Activated CD4-positive, alpha-beta T cell treated with anti-CD3 and anti-CD28 coated beads, Interleukin-2, amount 10 ng/mL, durations not matched to agents 7 days and 5 days (primary cell): ENCODE data around the gene ESRRB. TPM values are rescaled to one million over a fixed set of nuclear protein-coding genes. Genes with fewer than 3 reads are reported as not detected.

Experiments
- CTCF ChIA-PET: fragments of 350-600 bp; sonication (Branson Sonifier 250); formaldehyde crosslinking; loops from one replicate; lab custom pipeline; 2021; ENCODE audit warnings: antibody characterized with exemption; lab: Charles Lee
- POLR2A ChIA-PET: fragments of 350-600 bp; sonication (Branson Sonifier 250); formaldehyde crosslinking; loops from one replicate; lab custom pipeline; 2021; ENCODE audit warnings: antibody characterized with exemption; lab: Charles Lee
- DNase-seq: peaks from one replicate; pipeline ENCODE4 v3.0.0-alpha.2; 2020
- H3K27ac Mint-ChIP-seq: one replicate; pipeline ENCODE4 v1.8.0; 2021; ENCODE audit warnings: mild to moderate bottlenecking, moderate library complexity, mixed read lengths
- H3K27me3 Mint-ChIP-seq: one replicate; pipeline ENCODE4 v1.8.0; 2021; ENCODE audit warnings: mixed read lengths
- H3K36me3 Mint-ChIP-seq: one replicate; pipeline ENCODE4 v1.8.0; 2021; ENCODE audit warnings: low read depth, mixed read lengths
- H3K4me1 Mint-ChIP-seq: one replicate; pipeline ENCODE4 v1.8.0; 2021; ENCODE audit warnings: mixed read lengths
- H3K4me3 Mint-ChIP-seq: one replicate; pipeline ENCODE4 v1.8.0; 2021; ENCODE audit warnings: mild to moderate bottlenecking, moderate library complexity, mixed read lengths
- H3K9me3 Mint-ChIP-seq: one replicate; pipeline ENCODE4 v1.8.0; 2021; ENCODE audit warnings: mixed read lengths
- total RNA-seq, 2 experiments: library from RNA; stranded (reverse); gene quantifications; one replicate each; pipeline ENCODE4 v1.2.3, GENCODE V29; 2021

Gene ESRRB
- total RNA-seq, 2 experiments from 2014 or later: 0.22 TPM; not detected in 1

DNA sequence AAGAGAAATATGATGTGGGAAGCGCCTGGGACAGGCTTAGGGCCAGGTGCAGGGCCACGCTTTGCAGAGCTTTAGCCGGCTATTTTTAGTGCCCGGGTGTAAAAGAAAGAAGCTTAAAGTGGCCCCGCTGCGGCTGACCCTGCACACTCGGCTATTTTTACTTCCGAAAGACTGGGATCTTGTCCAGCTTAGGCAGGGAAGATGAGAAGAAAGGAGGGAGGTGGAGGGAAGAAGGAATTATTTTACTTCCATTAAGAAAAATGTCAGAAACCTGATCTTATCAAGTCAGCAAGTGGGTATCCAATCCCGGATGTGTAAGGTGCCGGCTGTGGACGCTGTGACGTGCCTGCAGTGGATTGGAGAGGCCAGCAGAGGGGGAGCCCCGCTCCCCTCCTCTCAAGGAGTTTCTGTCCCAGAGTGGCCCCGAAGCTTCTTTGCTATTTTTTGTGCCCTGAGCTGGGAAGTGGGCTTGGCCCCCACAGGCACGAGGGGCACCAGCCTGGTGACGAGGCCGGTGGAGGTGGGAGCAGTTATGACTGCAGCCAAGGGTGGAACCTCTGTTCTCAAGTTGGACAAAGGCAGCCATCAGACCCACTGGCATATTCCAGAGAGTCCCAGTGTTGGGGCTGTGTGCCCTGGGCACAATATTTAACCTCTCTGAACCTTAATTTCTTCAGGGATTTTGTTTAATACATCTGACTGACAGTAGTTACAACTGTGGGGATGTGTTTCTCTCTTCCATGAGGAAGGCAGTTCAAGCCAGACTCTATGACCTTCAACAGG is 97.7 kb downstream of the ESRRB start:
- Mint-ChIP-seq H3K9me3 (no peaks in the 10 kb centered on the region), H3K4me1 (no peaks in the 10 kb centered on the region), H3K27ac (no peak overlapping the region), H3K27me3 (peaks cover 22% of the 10 kb centered on the region), H3K36me3 (no peaks in the 10 kb centered on the region), H3K4me3 (no peak overlapping the region)
- DNase-seq: no peak
- POLR2A ChIA-PET: no interaction called here
- CTCF ChIA-PET: no interaction called here

DNA sequence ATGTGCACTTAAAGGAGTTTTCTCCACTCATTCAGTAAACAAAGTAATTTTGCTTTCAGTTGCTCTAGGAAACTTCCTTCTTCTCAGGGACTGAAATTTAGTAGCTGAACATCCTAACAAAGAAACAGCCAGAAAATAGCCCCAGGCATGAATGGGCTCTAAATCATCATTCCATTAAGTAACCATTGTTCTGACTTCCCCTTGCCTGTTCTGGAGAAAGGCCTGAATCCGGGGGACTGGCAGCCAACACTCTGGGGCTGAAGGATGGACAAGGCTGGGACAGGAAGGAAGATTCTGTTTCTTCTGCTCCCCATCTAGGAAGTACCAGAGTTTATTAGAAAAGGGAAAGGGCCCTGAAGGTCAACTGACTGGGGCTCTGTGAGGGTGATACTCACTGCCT is 104.5 kb downstream of the ESRRB start:
- no peak for DNase-seq
- Mint-ChIP-seq H3K4me1 (no peaks in the 10 kb centered on the region), H3K4me3 (no peak overlapping the region), H3K9me3 (no peaks in the 10 kb centered on the region), H3K27me3 (no peaks in the 10 kb centered on the region), H3K27ac (no peak overlapping the region), H3K36me3 (no peaks in the 10 kb centered on the region)
- CTCF ChIA-PET: interaction anchor here (0.8 to 1.1 kb wide), 2 partner anchors 10 to 20 kb away, joined by 3 read pairs; no protein-coding TSS in a partner anchor
- POLR2A ChIA-PET: no interaction called here

DNA sequence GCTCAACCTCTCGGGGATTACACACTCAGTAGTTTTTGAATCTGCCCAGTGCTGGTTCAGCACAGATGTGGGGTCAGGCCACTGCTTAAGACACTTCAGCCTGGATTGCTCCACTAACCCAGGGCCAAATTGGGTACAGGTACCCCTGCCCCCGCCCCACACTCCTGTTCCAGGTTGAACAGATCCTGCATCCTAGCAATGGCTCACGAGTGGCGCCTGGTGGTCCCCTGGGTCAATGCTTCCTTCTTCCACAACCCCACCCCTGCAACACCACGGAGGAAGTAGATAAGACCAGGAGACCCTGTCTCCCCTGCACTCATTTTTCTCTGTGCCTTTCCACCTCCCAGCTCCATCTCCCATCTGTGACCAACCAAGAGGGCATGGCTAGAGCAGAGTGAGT is 108.4 kb downstream of the ESRRB start:
- H3K4me3 Mint-ChIP-seq: no peak overlapping the region
- H3K27ac Mint-ChIP-seq: no peak overlapping the region
- no peaks in the 10 kb centered on the region for H3K36me3 Mint-ChIP-seq
- ChIA-PET POLR2A (no interaction called here), CTCF (no interaction called here)
- no peaks in the 10 kb centered on the region for H3K9me3 Mint-ChIP-seq
- no peaks in the 10 kb centered on the region for H3K27me3 Mint-ChIP-seq
- no peaks in the 10 kb centered on the region for H3K4me1 Mint-ChIP-seq
- no peak for DNase-seq

DNA sequence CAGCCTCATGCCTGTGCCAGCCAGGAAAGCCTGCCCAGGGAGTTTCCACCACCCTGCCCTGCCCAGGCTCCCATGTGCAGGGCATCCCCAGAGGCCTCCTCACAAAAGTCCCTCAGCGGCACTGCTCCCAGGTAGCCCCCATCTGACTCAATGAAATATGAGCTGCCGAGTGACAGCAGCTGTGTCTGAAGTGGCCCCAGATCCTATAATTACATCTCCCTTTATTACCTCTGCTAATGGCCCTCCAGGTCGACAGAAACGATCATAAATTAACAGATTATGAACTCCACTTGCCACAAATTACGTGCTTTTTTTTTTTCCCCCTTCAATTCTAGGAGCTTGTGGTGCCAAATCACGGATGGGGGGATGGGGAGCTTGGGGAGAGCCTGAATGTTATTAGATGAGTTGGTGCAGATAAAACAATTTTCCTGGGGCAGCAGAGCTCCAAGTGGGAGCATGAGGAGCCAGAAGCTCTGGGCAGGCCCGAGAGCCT is 110.4 kb downstream of the ESRRB start:
- H3K36me3 Mint-ChIP-seq: no peaks in the 10 kb centered on the region
- H3K27ac Mint-ChIP-seq: no peak overlapping the region
- no peak overlapping the region for H3K4me3 Mint-ChIP-seq
- ChIA-PET CTCF (interaction anchor here (0.6 to 0.7 kb wide), 2 partner anchors 98 to 822 kb away, joined by 3 to 5 read pairs; no protein-coding TSS in a partner anchor), POLR2A (no interaction called here)
- H3K27me3 Mint-ChIP-seq: no peaks in the 10 kb centered on the region
- no peak for DNase-seq
- no peaks in the 10 kb centered on the region for H3K9me3 Mint-ChIP-seq
- no peaks in the 10 kb centered on the region for H3K4me1 Mint-ChIP-seq

DNA sequence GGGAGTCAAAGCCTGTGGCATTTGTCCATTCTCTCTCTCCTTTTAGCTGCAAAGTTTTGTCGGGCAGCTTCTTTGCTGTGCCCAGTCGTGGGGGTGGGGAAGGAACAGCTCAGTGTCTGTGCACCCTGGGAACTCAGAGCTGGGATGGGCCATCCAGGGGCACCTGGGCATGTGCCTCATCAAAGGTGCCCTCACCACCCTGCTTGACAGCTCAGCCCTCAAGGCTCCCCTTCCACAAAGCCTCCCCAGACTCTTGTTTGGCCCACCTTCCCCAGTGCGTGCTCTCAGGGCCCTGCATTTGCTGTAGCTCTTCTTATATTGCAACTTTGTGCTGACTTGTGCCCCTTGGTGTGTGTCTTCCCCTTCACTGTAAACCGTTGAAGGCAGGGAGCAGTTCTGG is 112.6 kb downstream of the ESRRB start:
- Mint-ChIP-seq H3K36me3 (no peaks in the 10 kb centered on the region), H3K27ac (no peak overlapping the region), H3K9me3 (no peaks in the 10 kb centered on the region), H3K4me1 (no peaks in the 10 kb centered on the region), H3K27me3 (no peaks in the 10 kb centered on the region), H3K4me3 (no peak overlapping the region)
- no peak for DNase-seq
- ChIA-PET CTCF (no interaction called here), POLR2A (no interaction called here)

DNA sequence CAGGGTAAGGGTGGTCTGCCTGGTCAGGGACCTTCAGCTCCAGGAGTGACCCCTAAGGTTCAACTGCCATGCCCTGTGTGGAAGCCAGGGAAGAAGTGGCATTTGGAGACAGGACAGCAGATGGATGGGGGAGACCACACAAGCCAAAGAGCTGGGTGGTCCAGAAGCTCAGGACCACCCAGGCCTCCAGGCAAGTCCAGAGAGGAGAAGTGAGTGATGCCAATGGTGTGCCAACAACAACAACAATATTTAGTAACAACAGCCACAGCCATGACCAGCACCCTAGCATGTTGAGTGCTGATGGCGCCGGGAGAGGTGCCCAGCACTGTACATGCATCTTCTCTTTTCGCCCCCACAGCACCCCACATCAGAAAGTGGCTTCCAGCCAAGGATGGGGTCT is 113.7 kb downstream of the ESRRB start:
- Mint-ChIP-seq H3K36me3 (no peaks in the 10 kb centered on the region), H3K4me3 (no peak overlapping the region), H3K9me3 (no peaks in the 10 kb centered on the region), H3K27me3 (no peaks in the 10 kb centered on the region), H3K4me1 (no peaks in the 10 kb centered on the region), H3K27ac (no peak overlapping the region)
- POLR2A ChIA-PET: no interaction called here
- DNase-seq: no peak
- CTCF ChIA-PET: no interaction called here

DNA sequence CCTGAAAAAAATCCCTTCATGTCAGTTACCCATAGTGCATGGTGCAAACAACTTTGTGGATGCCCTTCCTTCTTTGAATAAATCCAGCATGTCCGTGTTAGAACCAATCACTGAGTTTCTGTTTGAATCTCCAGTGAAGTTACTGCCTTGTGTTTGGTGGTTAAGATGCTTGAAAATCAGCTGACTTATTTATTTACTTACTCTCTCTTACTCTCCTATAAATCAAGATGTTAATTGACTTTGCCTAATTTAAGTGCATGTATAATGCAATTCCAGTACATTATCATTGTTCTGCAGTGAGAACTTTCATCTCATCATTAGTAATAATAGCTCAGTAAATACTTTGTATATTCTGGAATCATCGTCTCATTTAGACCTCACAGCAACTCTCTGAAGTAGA is 114.2 kb downstream of the ESRRB start:
- no peaks in the 10 kb centered on the region for H3K9me3 Mint-ChIP-seq
- ChIA-PET CTCF (no interaction called here), POLR2A (no interaction called here)
- no peak for DNase-seq
- no peaks in the 10 kb centered on the region for H3K36me3 Mint-ChIP-seq
- no peaks in the 10 kb centered on the region for H3K4me1 Mint-ChIP-seq
- no peaks in the 10 kb centered on the region for H3K27me3 Mint-ChIP-seq
- no peak overlapping the region for H3K4me3 Mint-ChIP-seq
- no peak overlapping the region for H3K27ac Mint-ChIP-seq

DNA sequence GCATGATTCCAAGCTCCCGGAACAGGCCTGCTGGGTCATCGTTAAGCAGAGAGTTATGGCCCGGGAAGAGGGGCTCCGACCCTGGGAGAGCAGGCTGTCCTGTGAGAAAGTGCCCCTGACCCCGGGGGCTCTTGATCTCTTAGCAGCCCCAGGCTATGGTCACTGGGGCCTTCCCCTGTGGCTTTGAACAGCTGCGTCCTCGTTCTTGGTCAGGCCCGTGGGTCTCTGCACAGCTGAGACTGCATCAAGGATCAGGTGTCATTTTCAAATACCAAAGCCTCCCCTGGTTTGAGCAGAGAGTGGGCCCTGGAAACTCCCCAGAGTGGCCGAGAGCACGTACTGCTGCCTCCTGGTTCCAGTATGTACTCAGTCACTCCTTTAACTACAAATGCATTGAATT is 114.8 kb downstream of the ESRRB start:
- H3K4me3 Mint-ChIP-seq: no peak overlapping the region
- H3K4me1 Mint-ChIP-seq: no peaks in the 10 kb centered on the region
- ChIA-PET CTCF (interaction anchor here (1.7 kb wide), 1 partner anchor 14 kb away, joined by 4 read pairs; no protein-coding TSS in a partner anchor), POLR2A (no interaction called here)
- no peaks in the 10 kb centered on the region for H3K36me3 Mint-ChIP-seq
- H3K9me3 Mint-ChIP-seq: no peaks in the 10 kb centered on the region
- DNase-seq: no peak
- no peaks in the 10 kb centered on the region for H3K27me3 Mint-ChIP-seq
- H3K27ac Mint-ChIP-seq: no peak overlapping the region

DNA sequence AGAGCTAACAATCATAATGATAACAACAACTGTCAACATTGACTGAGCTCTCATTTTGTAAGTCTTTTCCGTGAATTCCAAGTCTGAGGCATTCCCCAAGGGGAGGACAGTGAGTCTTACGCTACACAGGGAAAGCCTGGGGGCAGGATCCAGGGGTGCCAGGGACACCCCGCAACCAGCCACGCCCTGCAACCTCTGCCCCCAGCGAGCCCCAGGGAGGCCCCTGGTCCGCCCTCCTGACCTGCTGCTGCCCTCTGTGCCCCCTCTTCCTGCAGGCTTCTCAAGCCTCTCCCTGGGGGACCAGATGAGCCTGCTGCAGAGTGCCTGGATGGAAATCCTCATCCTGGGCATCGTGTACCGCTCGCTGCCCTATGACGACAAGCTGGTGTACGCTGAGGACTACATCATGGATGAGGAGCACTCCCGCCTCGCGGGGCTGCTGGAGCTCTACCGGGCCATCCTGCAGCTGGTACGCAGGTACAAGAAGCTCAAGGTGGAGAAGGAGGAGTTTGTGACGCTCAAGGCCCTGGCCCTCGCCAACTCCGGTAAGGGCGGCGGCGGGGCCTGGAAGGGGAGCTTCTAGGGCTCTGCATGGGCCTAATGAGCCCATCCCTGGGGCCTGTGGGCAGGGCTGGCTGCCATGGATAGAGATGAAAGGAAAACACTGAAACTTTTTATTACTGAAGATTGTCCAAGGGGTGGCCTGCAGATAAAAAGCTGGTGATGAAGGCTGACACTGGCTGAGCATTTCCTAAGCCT is 115.4 kb downstream of the ESRRB start:
- no peaks in the 10 kb centered on the region for H3K36me3 Mint-ChIP-seq
- no peaks in the 10 kb centered on the region for H3K4me1 Mint-ChIP-seq
- DNase-seq: no peak
- CTCF ChIA-PET: interaction anchor here (1.7 kb wide), 1 partner anchor 13 kb away, joined by 4 read pairs; no protein-coding TSS in a partner anchor
- H3K27me3 Mint-ChIP-seq: no peaks in the 10 kb centered on the region
- no peak overlapping the region for H3K4me3 Mint-ChIP-seq
- no peaks in the 10 kb centered on the region for H3K9me3 Mint-ChIP-seq
- POLR2A ChIA-PET: no interaction called here
- H3K27ac Mint-ChIP-seq: no peak overlapping the region

DNA sequence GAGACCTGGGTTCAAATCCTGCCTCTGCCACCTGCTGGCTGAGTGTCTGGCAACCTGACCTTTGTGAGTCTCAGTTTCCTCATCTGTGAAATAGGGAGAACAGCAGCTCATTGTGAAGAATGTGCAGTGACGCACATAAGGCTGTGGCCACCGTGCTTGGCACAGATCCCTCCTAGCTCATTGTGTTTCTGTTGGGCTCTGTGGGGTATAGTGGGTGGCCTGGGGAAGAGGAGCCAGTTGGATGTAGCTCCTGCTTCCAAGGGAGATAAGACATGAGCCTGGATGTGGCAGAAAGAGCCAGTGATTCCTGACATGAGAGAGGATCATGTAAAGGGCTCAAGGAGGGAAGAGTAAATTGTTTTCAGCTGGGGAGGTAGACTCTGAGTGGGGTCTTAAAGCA is 120.0 kb downstream of the ESRRB start:
- H3K27me3 Mint-ChIP-seq: no peaks in the 10 kb centered on the region
- no peaks in the 10 kb centered on the region for H3K36me3 Mint-ChIP-seq
- POLR2A ChIA-PET: no interaction called here
- CTCF ChIA-PET: no interaction called here
- no peaks in the 10 kb centered on the region for H3K4me1 Mint-ChIP-seq
- no peak overlapping the region for H3K4me3 Mint-ChIP-seq
- H3K27ac Mint-ChIP-seq: no peak overlapping the region
- DNase-seq: no peak
- no peaks in the 10 kb centered on the region for H3K9me3 Mint-ChIP-seq

DNA sequence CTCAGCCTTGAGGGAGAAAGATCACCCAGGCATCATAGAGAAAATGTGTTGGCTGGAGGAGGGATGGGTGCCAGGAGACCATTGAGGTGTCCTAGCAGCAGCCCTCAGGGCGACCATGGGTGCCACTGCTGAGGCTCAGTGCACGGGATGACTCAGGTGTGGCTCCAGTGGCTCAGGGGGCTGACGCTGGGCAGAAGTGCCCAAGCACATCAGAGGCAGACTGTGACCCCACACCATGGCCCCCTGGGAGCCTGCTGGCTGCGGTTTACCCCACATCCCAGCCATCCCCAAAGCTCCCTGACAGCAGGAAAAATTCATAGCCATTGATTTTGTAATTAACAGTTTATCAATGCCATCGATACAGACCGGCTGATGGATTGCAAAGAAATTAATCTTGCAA is 120.7 kb downstream of the ESRRB start:
- Mint-ChIP-seq H3K4me3 (no peak overlapping the region), H3K27me3 (no peaks in the 10 kb centered on the region), H3K36me3 (no peaks in the 10 kb centered on the region), H3K27ac (no peak overlapping the region), H3K9me3 (no peaks in the 10 kb centered on the region), H3K4me1 (no peaks in the 10 kb centered on the region)
- CTCF ChIA-PET: no interaction called here
- DNase-seq: no peak
- POLR2A ChIA-PET: no interaction called here

DNA sequence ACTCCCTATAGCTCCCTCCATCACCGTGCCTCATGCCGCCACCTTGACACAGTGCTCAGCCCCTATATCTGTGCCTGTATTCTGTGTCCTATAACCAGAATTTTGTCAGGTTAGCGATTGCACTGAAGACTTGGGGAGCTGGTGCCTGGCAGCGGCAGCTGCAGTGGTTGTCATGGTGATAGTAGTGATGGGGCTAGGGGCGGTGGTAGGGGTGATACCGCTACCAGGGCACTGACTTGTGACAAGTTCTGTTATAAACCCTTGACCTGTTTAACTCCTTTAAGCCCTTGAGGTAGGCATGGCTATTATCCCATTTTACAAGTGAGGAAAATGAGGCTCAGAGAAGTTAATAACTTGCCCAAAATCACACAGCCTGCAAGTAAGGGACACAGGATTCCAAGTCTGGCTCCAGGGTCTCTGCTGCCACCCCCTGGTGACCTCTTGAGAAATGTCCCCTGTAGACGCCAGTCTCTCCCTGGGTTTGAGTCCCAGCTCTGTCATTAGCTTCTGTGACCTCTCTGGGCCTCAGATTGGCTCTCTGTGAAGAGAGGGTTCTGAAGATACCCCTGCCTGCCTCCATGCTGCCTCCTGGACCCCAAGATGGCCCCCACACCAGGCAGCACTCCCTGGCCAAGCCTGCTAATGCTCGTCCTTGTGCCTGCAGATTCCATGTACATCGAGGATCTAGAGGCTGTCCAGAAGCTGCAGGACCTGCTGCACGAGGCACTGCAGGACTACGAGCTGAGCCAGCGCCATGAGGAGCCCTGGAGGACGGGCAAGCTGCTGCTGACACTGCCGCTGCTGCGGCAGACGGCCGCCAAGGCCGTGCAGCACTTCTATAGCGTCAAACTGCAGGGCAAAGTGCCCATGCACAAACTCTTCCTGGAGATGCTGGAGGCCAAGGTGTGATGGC is 121.9 kb downstream of the ESRRB start:
- Mint-ChIP-seq H3K36me3 (no peaks in the 10 kb centered on the region), H3K4me1 (no peaks in the 10 kb centered on the region), H3K27ac (no peak overlapping the region), H3K4me3 (no peak overlapping the region), H3K27me3 (no peaks in the 10 kb centered on the region), H3K9me3 (no peaks in the 10 kb centered on the region)
- ChIA-PET POLR2A (no interaction called here), CTCF (no interaction called here)
- DNase-seq: no peak
